Ectodermal cell (in vitro differentiated cells): ENCODE measurements around the gene CELSR2.
A peak's percentile ranks its signal among the peaks of the same experiment; 100 is the strongest.

ENCODE experiments used
- H3K27ac ChIP-seq: 2 replicates; pipeline ENCODE4 v1.7.0; 2013; ENCODE audit warnings: mild to moderate bottlenecking, low read depth, low read length; ENCODE audit not compliant: insufficient read depth, poor library complexity, severe bottlenecking
- H3K27me3 ChIP-seq: 2 replicates; pipeline ENCODE4 v1.7.0; 2013; ENCODE audit warnings: mild to moderate bottlenecking, low read length; ENCODE audit not compliant: insufficient read depth, control insufficient read depth, poor library complexity, severe bottlenecking
- H3K36me3 ChIP-seq: one replicate; pipeline ENCODE4 v1.7.0; 2013; ENCODE audit warnings: low read length; ENCODE audit not compliant: control insufficient read depth, insufficient read depth
- H3K4me1 ChIP-seq: one replicate; pipeline ENCODE4 v1.7.0; 2013; ENCODE audit warnings: low read length; ENCODE audit not compliant: control insufficient read depth, insufficient read depth
- H3K4me3 ChIP-seq: 2 replicates; pipeline ENCODE4 v1.7.0; 2013; ENCODE audit warnings: low read depth, low read length, control low read depth; ENCODE audit not compliant: insufficient read depth
- H3K9me3 ChIP-seq: 2 replicates; pipeline ENCODE4 v1.7.0; 2013; ENCODE audit warnings: mild to moderate bottlenecking, low read length, moderate library complexity; ENCODE audit not compliant: control insufficient read depth
- WGBS, 2 experiments: methylation state at CpG; one replicate each; pipeline ENCODE4 v1.1.7; 2013; ENCODE audit warnings: missing lambda C conversion rate in 2 of 2; 5-methylcytosine and 5-hydroxymethylcytosine counted together

Gene CELSR2

GRCh38 chr1:109270623-109271317 is 21.4 kb downstream of the CELSR2 start:
- Histone ChIP-seq H3K27me3 (no peaks in the 10 kb centered on the region), H3K27ac (no peak overlapping the region), H3K4me1 (peaks cover 18% of the 10 kb centered on the region), H3K4me3 (no peak overlapping the region), H3K36me3 (peaks cover 39% of the 10 kb centered on the region), H3K9me3 (no peaks in the 10 kb centered on the region)
- 93 to 97% methylated on average over 20 of the region's 20 CpGs for WGBS, 2 experiments

- Histone ChIP-seq H3K9me3 (no peaks in the 10 kb centered on the region), H3K27me3 (no peaks in the 10 kb centered on the region), H3K36me3 (peaks cover 34% of the 10 kb centered on the region), H3K4me3 (no peak overlapping the region), H3K27ac (no peak overlapping the region), H3K4me1 (peaks cover 18% of the 10 kb centered on the region)
- WGBS, 2 experiments = 96 to 97% methylated on average over 6 of the region's 6 CpGs
Measured at GRCh38 chr1:109271458-109271857, 22.1 kb downstream of the CELSR2 start.

- no peaks in the 10 kb centered on the region for H3K27me3 ChIP-seq
- peaks cover 34% of the 10 kb centered on the region for H3K36me3 ChIP-seq
- WGBS, 2 experiments = 92 to 94% methylated on average over 13 of the region's 13 CpGs
- H3K4me1 ChIP-seq = peaks cover 20% of the 10 kb centered on the region
- no peak overlapping the region for H3K27ac ChIP-seq
- no peaks in the 10 kb centered on the region for H3K9me3 ChIP-seq
- no peak overlapping the region for H3K4me3 ChIP-seq
Measured at GRCh38 chr1:109272021-109272799, 22.9 kb downstream of the CELSR2 start.

- 93 to 94% methylated on average over 16 of the region's 16 CpGs for WGBS, 2 experiments
- Histone ChIP-seq H3K36me3 (peaks cover 29% of the 10 kb centered on the region), H3K4me3 (no peak overlapping the region)
Measured at GRCh38 chr1:109272831-109273547, 23.6 kb downstream of the CELSR2 start.

GRCh38 chr1:109273570-109274288 is 24.4 kb downstream of the CELSR2 start:
- H3K4me1 ChIP-seq = peaks cover 21% of the 10 kb centered on the region
- no peak overlapping the region for H3K27ac ChIP-seq
- H3K36me3 ChIP-seq = peaks cover 23% of the 10 kb centered on the region
- WGBS, 2 experiments = 83 to 85% methylated on average over 30 of the region's 30 CpGs
- no peaks in the 10 kb centered on the region for H3K27me3 ChIP-seq
- no peaks in the 10 kb centered on the region for H3K9me3 ChIP-seq
- H3K4me3 ChIP-seq = no peak overlapping the region

More at GRCh38 chr1:109272831-109273547, 23.6 kb downstream of the CELSR2 start:
- H3K9me3 ChIP-seq = no peaks in the 10 kb centered on the region
- H3K27me3 ChIP-seq = no peaks in the 10 kb centered on the region
- H3K27ac ChIP-seq = no peak overlapping the region
- H3K4me1 ChIP-seq = peaks cover 21% of the 10 kb centered on the region

- WGBS, 2 experiments = 56 to 63% methylated on average over 23 to 24 of the region's 24 CpGs
- H3K9me3 ChIP-seq = no peaks in the 10 kb centered on the region
Measured at GRCh38 chr1:109274533-109275476, 25.5 kb downstream of the CELSR2 start.

GRCh38 chr1:109275706-109276345 is 26.5 kb downstream of the CELSR2 start:
- H3K9me3 ChIP-seq = no peaks in the 10 kb centered on the region
- peaks cover 21% of the 10 kb centered on the region for H3K4me1 ChIP-seq
- WGBS, 2 experiments = 76 to 79% methylated on average over 9 of the region's 9 CpGs
- H3K27ac ChIP-seq = no peak overlapping the region
- H3K4me3 ChIP-seq = no peak overlapping the region
- H3K36me3 ChIP-seq = peaks cover 22% of the 10 kb centered on the region
- no peaks in the 10 kb centered on the region for H3K27me3 ChIP-seq

More at GRCh38 chr1:109274533-109275476, 25.5 kb downstream of the CELSR2 start:
- peaks cover 21% of the 10 kb centered on the region for H3K4me1 ChIP-seq
- no peaks in the 10 kb centered on the region for H3K27me3 ChIP-seq
- H3K4me3 ChIP-seq = no peak overlapping the region
- peaks cover 26% of the 10 kb centered on the region for H3K36me3 ChIP-seq
- peak overlapping the region; percentile 44 for H3K27ac ChIP-seq

- H3K4me1 ChIP-seq = peaks cover 28% of the 10 kb centered on the region
- H3K4me3 ChIP-seq = no peak overlapping the region
- H3K9me3 ChIP-seq = no peaks in the 10 kb centered on the region
- WGBS, 2 experiments = 68 to 70% methylated on average over 7 of the region's 7 CpGs
- peak overlapping the region; percentile 16 for H3K27ac ChIP-seq
- H3K27me3 ChIP-seq = no peaks in the 10 kb centered on the region
- H3K36me3 ChIP-seq = peaks cover 13% of the 10 kb centered on the region
Measured at GRCh38 chr1:109277434-109278204, 28.3 kb downstream of the CELSR2 start.
